Stimulated activated CD4-positive, alpha-beta T cell treated with anti-CD3 and anti-CD28 coated beads, TNF-alpha, amount 100 ng/mL, for 48 hours (primary cell): ENCODE results near the gene STX1B.
A peak's percentile ranks its signal among the peaks of the same experiment; 100 is the strongest.
"Not testable (repeated sequence)": the region's sequence is repeated elsewhere in the genome, so short reads cannot be mapped to it uniquely, and the experiment has no call there.

Experiments used
- DNase-seq, 3 donors: peaks; one replicate each; pipeline ENCODE4 v3.0.0-alpha.2; 2020; ENCODE audit warnings: low read depth in 3 of 3

Gene STX1B

DNA sequence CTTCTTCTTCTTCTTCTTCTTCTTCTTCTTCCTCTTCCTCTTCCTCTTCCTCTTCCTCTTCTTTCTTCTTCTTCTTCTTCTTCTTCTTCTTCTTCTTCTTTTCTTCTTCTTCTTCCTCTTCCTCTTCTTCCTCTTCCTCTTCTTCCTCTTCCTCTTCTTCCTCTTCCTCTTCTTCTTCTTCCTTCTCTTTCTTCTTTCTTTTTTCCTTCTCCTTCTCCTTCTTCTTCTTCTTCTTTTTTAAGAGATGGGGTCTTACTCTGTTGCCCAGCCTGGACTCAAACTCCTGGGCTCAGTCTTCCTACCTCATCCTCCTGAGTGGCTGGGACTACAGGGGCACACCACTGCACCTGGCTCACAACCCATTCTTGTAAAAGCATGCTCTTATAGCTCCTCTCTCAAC is 2.9 kb upstream of the STX1B start:
- DNase-seq = not testable (repeated sequence)

DNA sequence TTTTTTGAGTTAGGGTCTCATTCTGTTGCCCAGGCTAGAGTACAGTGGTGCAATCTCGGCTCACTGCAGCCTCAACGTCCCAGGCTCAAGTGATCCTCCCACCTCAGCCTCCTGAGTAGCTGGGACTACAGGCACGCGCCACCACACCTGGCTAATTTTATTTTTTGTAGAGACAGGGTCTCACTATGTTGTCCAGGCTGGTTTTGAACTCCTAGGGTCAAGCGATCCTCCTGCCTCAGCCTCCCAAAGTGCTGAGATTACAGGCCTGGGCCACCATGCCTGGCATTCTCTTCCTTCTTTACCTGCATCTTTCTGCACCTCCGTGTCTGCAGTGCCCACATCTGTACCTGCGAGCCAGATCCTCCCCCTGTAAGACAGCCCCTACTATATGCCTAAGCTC is 1.4 kb upstream of the STX1B start:
- DNase-seq = not testable (repeated sequence)

DNA sequence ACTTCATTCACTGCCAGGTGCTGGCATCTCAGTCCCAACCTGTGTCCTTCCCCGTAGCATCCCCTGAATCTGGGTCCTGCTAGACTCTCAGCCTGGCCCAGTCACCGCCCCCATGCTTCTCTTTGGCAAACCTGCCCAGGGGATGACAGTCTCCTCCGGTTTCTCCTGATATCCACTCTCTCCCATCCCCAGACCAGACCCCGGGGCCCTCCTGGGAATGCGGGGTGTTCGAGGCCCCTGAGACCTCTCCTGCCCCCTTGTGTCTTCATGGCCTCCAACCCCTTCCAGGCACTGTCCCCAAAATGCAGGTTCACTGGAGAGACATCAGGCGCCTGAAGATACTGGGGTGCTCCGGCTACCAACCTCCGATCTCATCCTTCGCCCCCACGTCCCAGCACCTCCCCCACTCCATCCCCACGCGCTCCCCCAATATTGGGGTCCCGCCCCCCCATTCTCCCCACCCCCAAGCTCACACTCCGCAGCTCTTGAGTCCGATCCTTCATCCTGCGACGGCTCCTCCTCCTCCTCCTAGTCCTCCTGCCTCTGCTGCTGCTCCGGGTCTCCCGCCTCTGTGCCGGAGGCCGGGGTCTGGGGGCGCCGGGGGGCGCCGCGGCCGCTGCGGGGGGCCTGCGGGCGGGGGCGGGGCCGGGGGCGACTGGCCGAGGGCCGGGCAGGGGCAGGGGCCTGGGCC is 399 bp downstream of the STX1B start:
- no peak for DNase-seq

DNA sequence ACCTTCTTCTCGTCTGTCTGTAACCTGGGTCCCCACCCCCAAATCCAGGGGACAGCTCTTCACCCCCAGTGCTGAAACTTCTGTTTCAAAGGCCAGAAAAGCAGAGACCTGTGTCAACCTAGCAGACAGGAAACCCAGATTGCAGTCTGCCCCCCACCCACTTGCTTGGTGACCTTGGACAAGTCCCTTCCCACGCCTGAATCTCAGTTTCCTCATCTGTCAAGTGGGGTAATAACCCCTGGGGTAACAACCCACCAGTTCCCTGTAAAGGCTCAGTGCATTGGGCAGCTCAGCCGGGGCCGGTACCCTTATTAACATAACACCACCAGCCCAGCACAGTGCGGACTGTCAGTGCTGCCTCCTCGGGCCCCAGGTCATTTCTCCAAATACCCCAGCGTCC is 1.3 kb downstream of the STX1B start:
- no peak for DNase-seq

DNA sequence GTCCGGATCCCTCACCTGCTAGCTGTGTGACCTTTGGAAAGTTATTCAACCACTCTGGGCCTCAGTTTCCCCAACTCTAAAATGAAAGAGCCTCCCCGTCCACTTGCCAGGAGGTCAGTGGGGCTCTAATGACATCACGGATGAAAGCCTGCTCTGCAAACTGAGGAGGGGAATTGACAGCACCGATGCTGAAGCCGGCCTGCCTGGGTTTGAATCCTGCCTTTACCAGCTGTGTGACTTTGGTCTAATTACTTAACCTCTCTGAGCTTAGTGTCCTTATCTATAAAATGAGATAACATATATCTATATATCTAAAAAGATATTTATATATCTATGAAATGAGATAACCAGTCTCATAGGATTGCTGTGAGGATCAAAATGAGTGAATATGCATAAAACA is 1.9 kb downstream of the STX1B start:
- DNase-seq = no peak

DNA sequence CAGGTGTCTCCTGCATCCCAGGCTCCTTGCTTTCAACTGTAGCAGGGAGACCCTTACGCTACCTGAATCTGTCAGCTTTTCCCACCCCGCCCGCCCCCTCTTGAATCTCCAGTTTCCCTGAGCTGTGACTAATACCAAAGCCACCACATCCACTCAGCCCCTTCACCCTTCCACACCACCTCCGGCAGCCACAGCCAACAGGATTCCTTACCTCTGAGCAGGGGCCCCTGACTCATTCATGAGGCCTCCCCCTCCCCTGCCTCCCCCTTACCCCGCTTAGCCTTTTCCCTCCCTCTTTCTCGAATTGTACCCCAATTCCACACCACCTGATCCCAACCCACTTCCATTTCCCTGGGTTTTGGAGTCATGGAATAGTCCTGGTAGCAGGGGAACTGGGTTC is 2.3 kb downstream of the STX1B start:
- no peak for DNase-seq

DNA sequence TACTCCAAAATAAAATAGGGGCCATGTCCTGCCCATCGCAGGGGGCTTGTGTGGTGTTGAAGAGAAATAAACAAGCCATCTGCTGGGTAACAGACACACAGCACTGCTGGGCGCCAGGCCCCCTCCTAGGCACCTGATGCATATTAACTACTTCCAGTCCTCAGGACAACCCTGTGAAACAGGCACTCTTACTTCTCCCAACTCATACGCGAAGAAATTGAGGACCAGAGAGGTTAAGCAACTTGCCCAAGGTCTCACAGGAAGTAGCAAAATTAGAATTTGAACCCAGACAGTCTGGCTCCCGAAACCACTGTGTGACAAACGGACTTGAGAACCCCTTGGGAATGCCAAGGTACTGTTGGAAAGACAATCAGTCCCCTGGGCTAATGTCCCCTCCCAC is 2.8 kb downstream of the STX1B start:
- DNase-seq = no peak

DNA sequence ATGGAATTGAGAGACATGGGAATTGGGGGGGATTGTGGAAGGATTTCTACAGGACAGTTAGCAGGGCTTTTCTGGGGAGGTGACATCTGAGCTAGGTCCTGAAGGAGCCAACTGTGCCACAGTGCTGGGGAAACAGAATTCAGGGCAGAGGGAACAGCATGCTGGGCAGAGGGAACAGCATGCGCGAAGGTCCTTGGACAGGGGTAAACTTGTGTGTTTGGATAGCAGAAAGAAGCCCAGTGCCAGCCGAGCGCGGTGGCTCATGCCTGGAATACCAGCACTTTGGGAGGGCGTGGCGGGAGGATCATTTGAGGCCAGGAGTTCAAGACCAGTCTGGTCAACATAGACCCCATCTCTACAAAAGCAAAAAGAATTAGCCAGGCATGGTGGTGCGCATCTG is 3.8 kb downstream of the STX1B start:
- DNase-seq = no peak

DNA sequence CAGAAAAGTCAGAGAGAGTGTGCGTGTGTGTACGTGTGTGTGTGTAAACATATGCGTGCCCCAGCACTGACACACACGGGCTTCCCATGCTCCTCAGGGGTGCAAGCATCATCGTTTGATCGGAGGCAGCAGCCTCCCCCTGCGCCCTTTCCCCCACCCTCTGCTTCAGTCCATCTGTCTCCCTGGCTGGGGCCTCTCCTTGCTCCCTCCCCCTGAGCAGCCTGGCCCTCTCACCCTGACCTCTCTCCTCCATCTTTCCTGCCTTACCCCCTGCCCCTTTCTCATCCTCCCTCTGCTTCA is 4.4 kb downstream of the STX1B start:
- no peak for DNase-seq

DNA sequence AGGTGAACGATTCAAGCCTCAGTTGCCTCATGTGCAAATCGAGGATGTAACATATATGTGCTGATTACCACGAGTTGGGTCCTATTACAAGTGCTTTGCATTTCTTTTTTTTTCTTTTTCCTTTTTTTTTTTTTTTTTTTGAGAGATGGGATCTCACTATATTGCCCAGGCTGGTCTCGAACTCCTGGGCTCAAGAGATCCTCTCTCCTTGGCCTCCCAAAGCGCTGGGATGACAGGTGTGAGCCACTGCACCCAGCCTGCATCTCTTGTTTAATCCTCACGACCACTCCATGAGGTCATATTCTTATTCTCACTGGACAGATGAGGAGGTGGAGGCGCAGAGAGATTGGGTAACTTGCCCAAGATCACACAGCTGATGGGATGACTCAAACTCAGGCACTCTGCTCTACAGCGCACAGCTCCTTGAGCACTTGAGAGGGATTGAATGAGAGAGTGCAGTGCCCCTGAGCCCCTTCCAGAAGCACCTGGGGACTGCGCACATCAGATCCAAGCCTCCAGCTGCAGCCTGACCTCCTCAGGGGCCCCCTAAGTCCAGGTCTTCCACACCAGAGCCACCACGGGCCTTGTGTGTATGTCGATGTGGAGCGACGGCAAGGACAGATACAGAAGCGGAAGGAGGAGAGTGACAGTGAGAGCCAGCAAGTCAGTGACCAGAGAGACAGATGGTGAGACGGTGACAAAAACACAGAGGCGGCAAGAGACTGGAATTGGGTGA is 4.9 kb downstream of the STX1B start:
- no peak for DNase-seq

DNA sequence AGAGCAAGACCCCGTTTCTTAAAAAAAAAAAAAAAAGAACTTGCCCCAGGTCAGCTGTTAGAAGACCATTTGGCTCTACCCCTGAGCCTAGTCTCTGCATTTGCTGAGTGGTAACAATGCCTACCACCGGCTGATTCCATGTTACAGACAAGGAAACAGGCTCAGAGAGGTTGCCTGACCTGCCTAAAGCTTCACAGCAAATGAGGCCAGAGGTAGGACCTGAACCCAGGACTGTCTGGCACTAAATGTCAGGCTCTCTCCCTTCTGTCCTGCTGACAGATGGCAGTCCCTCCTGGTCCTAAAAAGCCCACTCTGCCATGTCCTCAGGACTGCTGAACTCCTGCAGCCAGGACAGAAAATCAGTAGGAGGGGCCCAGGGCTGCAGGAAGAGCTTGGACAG is 5.8 kb downstream of the STX1B start:
- no peak for DNase-seq

DNA sequence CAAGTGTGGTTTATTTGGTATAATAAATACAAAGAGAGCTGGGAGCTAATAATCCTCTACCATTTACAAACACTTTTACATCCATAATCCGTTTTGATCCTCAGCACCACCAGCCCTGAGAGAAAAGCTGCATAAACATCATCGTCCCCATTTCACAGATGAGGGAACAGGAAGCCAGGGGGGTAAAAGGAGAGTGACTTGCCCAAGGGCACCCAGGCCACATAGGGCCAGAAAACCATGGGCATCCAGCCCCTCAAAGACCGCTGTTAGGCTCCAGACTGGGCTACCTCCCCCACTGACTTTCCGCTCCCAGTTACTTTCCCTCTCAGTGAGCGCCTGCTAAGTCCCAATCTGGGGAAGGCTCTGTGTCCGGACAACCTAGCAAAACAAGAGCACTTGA is 6.7 kb downstream of the STX1B start:
- no peak for DNase-seq

DNA sequence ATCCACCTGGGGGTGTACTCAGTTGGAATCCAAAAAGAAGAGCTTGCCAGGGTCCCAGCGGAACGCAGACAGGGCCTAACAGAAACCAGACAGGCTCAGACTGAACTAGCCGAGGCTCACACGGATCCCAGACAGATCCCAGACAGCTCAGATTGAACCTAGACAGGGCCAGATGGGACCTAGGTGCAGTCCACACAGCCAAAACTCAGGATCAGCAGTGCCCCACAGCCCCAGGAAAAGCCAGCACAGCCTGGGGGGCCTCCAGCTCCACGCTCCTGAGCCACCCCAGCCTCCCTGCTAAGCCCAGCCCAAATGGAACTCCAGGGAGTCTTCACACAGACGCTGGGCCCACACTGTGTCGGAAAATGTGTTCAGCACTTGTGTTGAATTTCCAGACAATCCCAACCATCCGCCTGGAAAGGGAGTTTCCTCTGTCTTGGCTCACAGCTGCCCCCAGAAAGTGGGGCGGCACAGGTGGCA is 7.5 kb downstream of the STX1B start:
- no peak for DNase-seq

DNA sequence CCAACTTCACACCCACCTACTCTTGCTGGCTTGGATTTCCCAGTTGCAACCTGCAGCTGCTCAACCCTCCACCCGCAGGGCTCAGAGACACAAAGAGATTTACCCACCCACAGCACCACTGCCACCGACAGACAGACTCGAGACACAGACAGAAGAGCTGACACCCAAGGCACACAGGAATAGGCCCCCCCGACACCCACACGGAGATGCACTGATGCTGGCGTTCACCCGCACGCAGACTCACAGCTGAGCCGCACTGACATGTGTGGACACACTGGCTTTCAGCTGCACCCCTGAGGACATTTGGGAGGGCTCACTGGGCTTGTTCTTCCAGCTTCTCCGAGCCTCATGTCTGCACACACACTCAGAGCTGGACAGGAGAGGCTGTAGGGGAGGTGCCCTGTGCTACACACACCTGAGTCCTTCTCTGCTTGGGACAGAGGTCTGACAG is 8.2 kb downstream of the STX1B start:
- DNase-seq = no peak

DNA sequence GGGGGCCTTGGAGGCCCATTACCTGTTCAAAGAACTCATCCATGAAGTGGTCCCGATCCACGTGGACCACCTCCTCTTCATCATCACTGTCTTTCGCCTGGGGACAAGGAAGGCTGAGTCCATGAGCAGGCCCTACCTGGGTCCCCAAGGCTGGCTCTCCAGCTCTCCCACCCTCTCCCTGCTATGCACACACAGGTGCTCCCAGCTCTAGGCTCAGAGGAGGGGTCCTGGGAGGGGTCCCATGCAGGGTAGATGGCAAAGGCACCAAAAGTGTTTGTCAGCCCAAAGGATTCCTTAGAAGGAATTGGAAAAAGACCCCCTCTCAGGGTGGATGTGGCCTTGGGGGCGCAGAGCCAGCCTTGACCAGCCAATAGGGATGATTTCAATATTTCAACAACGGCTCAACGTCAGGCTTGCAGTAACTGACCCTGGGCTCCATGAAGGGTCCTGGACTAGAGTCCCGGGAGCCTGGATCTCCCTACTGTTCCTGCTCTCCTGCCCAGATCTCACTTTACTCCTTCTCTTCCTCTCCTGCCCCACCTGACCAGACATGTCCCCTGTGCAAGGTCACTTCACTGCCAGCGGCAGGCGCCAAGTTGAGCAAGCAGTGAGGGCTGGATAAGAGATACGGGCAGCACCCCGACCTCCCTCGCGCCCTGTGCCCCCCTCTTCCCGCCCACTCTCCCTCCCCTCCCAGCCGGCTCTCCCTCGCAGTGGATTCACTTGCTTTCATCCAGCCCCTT is 8.8 kb downstream of the STX1B start:
- no peak for DNase-seq

DNA sequence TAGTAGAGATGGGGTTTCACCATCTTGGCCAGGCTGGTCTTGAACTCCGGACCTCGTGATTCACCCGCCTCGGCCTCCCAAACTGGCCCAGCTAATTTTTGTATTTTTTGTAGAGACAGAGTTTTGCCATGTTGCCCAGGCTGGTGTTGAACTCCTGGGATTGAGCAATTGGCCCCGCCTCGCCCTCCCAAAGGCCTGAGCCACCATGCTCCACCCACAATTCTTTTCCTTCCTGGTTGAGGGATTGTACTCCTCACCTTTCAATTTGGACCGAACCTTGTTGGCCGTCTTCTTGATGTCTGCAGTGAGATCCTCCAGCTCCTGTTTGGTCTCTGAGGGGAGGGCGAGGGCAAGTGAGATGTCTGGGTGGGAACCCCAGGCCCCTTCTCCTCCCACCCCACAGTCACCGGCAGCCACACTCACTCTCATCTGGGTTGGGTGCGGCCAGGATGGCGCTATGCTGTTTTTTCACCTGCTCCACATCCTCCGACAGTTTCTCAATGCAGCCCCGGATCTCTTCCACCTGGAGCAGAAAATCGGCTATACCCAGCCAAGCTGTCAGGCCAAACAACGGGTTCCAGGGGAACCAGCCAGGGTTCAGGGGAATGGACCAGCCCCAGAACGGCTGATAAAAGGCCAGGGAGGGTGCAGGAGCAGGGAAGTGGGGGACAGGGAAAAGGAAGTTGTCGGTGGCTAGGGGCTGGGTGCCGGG is 9.6 kb downstream of the STX1B start:
- no peak for DNase-seq

DNA sequence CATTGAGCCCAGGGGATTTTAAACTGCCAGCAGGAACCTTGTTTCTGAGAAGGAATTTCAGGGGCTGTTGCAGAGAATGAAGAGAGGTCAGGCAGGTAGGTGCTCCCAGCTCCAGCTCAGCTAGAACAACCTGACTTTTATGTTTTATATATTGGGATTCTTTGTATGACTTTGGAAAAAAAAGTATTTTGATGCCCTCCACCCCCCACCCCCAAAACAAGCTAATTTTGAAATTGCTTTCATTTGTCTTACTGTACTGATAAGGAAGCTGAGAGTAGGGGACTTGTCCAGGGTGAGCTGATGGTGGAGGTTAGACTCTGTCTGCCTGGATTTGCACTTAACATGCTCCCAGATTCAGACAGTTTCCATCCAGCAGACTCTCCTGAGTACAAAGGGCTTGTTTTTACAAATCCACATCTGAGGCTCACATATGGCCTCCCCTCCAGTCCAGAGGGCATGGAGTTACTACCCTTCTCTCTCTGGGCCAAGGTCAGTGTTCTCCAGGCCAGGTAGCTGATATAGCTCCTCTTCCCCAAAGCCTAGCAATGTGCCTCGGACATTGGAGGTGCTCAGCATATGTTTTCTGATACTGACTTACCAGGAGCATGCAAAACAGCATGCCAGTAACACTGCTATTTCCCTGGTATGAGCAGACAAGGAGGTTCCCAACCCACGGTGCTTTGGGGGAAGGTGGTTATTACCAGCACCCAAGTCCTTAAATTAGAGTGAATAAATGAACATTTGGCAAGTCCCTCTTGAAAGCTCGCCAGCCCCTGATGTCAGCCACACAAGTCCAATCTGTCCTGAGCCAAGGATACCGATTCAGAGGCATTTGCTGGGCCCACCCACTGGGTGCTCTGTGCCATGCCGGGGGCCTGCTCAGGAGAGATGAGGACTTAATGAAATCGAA is 11.3 kb downstream of the STX1B start:
- DNase-seq = no peak

DNA sequence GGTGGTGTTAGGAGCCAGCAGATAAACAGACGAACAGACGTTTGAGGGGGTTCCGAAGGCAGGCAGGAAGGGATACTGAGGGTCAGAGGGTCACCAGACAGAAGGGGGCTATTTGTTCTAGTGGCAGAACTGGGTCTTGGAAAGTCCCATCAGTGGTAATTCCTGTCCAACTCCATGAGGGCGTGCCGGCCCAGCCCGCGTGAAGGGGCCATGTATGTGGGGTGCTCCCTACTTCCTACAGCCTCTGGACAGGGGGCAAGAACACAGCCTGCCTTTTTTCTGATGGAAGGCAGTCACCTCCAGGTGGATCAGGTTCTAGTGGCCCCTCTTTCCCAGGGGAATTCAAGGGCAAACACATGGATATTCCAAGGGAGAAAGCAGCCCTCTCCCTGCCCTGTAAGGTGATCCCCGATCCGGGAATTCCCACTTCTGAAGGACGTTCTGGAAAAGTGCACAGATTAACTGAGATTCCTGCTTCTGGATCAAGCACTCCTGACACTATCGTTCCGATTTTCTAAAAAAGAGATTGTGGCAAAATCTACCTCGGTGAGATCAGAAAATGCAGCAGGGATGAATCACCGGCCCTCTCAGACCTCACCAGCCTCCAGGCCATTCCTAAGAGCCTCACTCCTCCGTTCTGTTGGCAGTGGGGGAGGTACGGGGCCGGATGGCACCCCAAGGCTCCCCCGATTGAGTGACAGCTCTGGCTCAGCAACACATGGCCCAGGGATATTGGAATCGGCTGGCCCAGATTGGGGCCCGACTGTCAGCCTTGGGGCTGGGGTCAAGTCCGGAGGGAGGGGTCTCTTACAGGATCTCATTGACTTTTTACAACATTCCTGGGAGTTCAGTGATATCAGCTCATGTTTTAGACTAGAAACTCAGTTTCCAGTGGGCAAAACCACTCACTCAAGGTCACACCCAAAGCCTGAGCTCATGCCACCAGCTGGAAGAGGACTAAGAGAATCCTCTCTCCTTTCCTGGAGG is 12.4 kb downstream of the STX1B start:
- DNase-seq = no peak

DNA sequence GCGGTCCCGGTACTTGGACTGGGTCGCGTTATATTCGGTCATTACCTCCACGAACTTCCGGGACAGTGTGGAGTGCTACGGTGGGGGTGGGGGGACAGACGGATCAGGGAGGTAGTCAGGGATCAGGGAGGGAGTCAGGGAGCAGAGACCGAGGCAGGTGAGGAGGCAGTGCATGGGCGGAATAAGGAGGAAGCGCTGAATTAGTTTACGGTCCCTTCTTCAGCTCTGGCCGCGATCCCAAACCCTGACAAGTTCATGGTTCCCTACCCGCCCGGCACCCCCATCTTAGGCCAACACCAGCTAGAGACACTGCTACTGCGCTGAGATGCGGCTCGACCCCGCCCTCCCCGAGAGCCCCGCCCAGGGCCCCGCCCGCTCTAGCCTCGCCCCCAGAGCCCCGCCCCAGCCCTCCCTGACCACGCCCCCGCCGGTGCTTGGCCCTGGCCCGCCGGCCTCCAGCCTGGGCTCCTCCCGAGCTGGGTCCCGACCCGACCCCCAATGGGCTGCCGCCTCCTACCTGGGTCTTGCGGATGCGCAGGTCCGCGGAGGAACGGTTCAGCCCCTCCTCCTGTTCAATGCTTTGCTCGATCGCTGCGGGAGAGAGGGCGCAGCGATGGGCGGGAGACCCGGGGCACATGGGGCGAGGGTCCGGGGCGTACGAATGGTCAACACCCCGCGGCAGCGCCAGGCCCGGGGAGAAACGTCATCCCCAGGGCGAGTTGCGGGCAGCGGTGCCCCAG is 13.3 kb downstream of the STX1B start:
- peak; percentile 66 to 90 (median 70) for DNase-seq
